ENCODE results near the gene TMEM26. TPM values are rescaled to one million over a fixed set of nuclear protein-coding genes. Genes with fewer than 3 reads are reported as not detected.
"Not testable (repeated sequence)": the region's sequence is repeated elsewhere in the genome, so short reads cannot be mapped to it uniquely, and the experiment has no call there.

TMEM26 gene
- total and polyA plus RNA-seq, 9 of the 15 experiments (the other 6 are each of a cell fraction or from before 2014, with no cell fraction given) = not detected

GRCh38 chr10:61381153-61381552, 72.0 kb downstream of the TMEM26 start:
- CTCF ChIA-PET (ENCODE audit: low intra/inter-chr PET ratio); BruUV-seq (replicated peaks); H3K27ac ChIP-seq (ENCODE audit: extremely low read depth, low read depth, low read length); in situ Hi-C loops (cut with MboI); H3K4me3 ChIP-seq; H3K27me3 ChIP-seq (ENCODE audit: control insufficient read depth in 2 of 2, insufficient read depth in 2 of 2, low read length in 2 of 2); H3K36me3 ChIP-seq (ENCODE audit: control insufficient read depth, insufficient read depth, low read length); H3K9ac ChIP-seq (ENCODE audit: insufficient read depth in 1 of 2, low read depth in 2 of 2, low read length in 2 of 2); ATAC-seq; DNase-seq (ENCODE audit: extremely low read depth in 1 of 4, low spot score in 3 of 4); POLR2A ChIA-PET; H3K9me3 ChIP-seq (replicated peaks; ENCODE audit: control insufficient read depth, insufficient read depth, low read depth, low read length); H3K9me1 ChIP-seq (ENCODE audit: control insufficient read depth, insufficient read depth, low read length); FAIRE-seq; H2AFZ ChIP-seq (ENCODE audit: low read depth, low read length); intact Hi-C loops (cut with micrococcal nuclease); H3K4me1 ChIP-seq (replicated peaks in 1 of 2; ENCODE audit: control insufficient read depth in 2 of 2, insufficient read depth in 2 of 2, low read length in 2 of 2); H3K79me2 ChIP-seq (ENCODE audit: control insufficient read depth, insufficient read depth, low read length); H4K20me1 ChIP-seq (replicated peaks; ENCODE audit: control insufficient read depth, insufficient read depth, low read length); H3K4me2 ChIP-seq (ENCODE audit: insufficient read depth, low read length): not testable (repeated sequence)
- TF ChIP-seq ZNF146 (CRISPR knock-in tag; IDR thresholded peaks at IDR 0.05; ENCODE audit: unreplicated experiment) = peak; percentile 58
- WGBS (ENCODE audit: insufficient coverage, low coverage, missing lambda C conversion rate) = 0% methylated on average over 2 of the region's 3 CpGs

DNA sequence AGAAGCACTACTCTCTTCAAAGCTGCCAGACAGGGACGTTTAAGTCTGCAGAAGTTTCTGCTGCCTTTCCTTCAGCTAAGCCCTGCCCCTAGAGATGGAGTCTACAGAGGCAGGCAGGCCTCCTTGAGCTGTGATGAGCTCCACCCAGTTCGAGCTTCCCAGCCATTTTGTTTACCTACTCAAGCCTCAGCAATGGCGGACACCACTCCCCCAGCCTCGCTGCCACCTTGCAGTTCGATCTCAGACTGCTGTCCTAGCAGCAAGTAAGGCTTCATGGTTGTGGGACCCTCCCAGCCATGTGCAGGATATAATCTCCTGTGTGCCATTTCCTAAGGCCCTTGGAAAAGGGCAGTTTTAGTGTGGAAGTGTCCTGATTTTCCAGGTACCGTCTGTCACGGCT, 74.3 kb downstream of the TMEM26 start:
- H3K27ac ChIP-seq (ENCODE audit: extremely low read depth, low read depth, low read length) = no peak overlapping the region
- H3K9me3 ChIP-seq (replicated peaks; ENCODE audit: control insufficient read depth, insufficient read depth, low read depth, low read length) = no peaks in the 10 kb centered on the region
- peaks cover 0 to 3% of the 10 kb centered on the region in 2 experiments; a peak in 1 of 5 replicates for H3K4me1 ChIP-seq (replicated peaks in 1 of 2; ENCODE audit: control insufficient read depth in 2 of 2, insufficient read depth in 2 of 2, low read length in 2 of 2)
- H3K36me3 ChIP-seq (ENCODE audit: control insufficient read depth, insufficient read depth, low read length) = no peaks in the 10 kb centered on the region
- DNase-seq (ENCODE audit: extremely low read depth in 1 of 4, low spot score in 3 of 4) (no peak), ATAC-seq (no peak), FAIRE-seq (no peak)
- intact Hi-C loops (cut with micrococcal nuclease) = no loop called here
- H3K4me2 ChIP-seq (ENCODE audit: insufficient read depth, low read length) = no peak overlapping the region
- H3K4me3 ChIP-seq = no peak overlapping the region
- ChIA-PET CTCF (ENCODE audit: low intra/inter-chr PET ratio) (no interaction called here), POLR2A (interaction anchor here (0.7 to 1.8 kb wide), 2 partner anchors 19 to 225 kb away, joined by 3 to 5 read pairs; no protein-coding TSS in a partner anchor)
- H3K27me3 ChIP-seq (ENCODE audit: control insufficient read depth in 2 of 2, insufficient read depth in 2 of 2, low read length in 2 of 2) = no peaks in the 10 kb centered on the region
- H4K20me1 ChIP-seq (replicated peaks; ENCODE audit: control insufficient read depth, insufficient read depth, low read length) = no peaks in the 10 kb centered on the region
- TF ChIP-seq ZNF75A (CRISPR knock-in tag; IDR thresholded peaks at IDR 0.05) (no peak), TBL1XR1 (IDR thresholded peaks at IDR 0.05; ENCODE audit: low read length in 2 of 2) (no peak), TEAD2 (tag; IDR thresholded peaks at IDR 0.05) (no peak)
- TF ChIP-seq, protein P1, sequence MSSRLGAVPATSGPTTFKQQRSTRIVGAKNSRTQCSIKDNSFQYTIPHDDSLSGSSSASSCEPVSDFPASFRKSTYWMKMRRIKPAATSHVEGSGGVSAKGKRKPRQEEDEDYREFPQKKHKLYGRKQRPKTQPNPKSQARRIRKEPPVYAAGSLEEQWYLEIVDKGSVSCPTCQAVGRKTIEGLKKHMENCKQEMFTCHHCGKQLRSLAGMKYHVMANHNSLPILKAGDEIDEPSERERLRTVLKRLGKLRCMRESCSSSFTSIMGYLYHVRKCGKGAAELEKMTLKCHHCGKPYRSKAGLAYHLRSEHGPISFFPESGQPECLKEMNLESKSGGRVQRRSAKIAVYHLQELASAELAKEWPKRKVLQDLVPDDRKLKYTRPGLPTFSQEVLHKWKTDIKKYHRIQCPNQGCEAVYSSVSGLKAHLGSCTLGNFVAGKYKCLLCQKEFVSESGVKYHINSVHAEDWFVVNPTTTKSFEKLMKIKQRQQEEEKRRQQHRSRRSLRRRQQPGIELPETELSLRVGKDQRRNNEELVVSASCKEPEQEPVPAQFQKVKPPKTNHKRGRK (tag; IDR thresholded peaks at IDR 0.05) = no peak
- H3K9me1 ChIP-seq (ENCODE audit: control insufficient read depth, insufficient read depth, low read length) = no peaks in the 10 kb centered on the region
- in situ Hi-C loops (cut with MboI) = no loop called here
- H3K9ac ChIP-seq (ENCODE audit: insufficient read depth in 1 of 2, low read depth in 2 of 2, low read length in 2 of 2) = no peak overlapping the region
- no TSS peak for BruUV-seq (replicated peaks)
- H3K79me2 ChIP-seq (ENCODE audit: control insufficient read depth, insufficient read depth, low read length) = no peaks in the 10 kb centered on the region
- peak overlapping the region; percentile 70; the same call in 1 of the 2 replicates for H2AFZ ChIP-seq (ENCODE audit: low read depth, low read length)
- WGBS (ENCODE audit: insufficient coverage, low coverage, missing lambda C conversion rate) = 0% methylated on average over 7 of the region's 7 CpGs
